ENCODE data around the gene RAB23.

RAB23 gene

DNA sequence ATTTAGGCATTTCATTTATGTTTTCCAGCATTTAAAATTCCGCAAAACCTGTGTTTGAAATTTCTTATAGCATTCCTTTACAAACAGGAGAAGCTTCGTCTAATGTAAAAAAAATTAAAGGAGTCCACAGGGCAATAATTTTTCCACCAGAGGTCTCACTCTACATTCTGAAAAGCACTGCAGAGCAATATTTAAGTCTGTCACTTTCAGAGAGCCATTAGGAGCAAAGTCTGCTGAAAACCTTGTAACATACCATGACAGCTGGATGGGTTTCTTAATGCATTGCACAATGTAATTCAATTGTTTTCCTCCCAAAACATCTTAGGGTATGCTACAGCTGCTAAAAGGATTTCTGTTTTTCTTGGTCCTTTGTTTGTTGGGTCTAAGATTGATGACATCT, 32.0 kb downstream of the RAB23 start:
- FAIRE-seq (no peak), DNase-seq (ENCODE audit: insufficient read length, low spot score) (no peak)

DNA sequence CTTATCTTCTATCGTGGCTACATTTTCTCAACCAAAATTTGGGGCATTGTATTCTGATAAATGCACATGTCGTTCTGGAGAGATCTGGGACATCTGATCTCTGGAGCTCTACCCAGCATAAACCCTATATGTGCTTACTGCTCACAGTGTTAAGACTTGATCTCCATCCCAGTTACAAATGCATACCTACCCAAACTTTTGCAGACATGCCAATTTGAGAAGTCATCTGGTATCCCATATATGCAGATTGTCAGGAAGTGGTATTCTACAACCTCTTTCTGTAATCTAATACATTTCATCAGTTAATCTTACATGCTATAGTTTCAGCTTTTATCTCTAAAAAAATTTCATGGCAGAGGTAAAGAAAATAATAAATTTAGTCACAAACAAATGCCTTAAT, 38.8 kb downstream of the RAB23 start:
- DNase-seq (ENCODE audit: insufficient read length, low spot score), result no peak
- no peak for FAIRE-seq

- FAIRE-seq (no peak), DNase-seq (ENCODE audit: insufficient read length, low spot score) (no peak)
Observed at GRCh38 chr6:57182017-57182432, 40.1 kb downstream of the RAB23 start.

DNA sequence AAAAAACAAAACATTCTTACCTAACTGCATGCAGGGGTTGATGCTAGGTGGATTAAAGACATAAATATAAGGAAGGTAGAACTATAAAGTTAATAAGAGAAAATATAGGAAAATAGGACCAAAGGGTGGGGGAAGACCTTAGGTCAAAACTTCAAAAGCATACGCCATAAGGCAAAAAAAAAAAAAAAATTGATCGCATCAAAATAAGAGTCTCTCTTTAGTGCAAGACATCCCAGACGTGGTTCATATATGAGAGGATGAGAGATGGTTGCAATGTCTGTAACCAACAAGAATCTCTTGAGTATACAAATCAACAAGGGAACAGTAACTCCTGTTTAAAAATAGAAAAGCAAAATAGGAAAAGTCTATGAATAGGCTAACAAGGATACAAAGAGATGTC, 41.5 kb downstream of the RAB23 start:
- no peak for FAIRE-seq
- no peak for DNase-seq (ENCODE audit: insufficient read length, low spot score)

DNA sequence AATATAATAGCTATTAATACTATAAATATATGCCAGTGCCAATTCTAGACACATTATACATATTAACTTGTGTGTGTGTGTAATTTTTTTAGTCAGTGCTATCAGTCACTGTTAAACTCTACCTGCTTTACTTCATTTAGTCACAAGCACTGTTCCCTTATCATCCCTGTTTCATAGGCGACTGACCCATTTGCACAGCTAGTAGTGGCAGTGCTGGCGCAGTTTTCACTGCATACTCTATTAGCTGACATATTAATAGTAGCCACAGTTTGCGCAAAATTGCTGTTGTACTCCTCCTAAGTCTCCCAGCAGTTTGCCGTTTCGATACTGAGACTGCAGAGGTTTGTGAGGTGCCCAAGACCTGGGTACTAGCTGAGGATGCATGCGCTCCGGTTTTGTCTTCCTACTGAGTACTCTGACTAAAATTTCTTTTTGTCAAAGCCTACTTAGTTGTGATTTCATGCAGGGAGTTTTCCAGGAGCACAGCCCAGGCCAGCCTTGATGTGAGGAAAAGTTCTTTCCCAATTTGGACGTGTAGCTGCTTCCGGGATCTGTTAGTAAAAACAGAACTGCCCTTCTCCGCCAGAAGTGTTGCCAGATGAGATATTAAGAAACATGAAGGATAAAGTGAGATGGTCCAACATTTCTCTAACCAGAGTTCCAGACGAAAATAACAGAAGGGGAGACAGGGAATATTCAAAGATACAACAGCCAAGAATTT, 44.4 kb downstream of the RAB23 start:
- no peak for FAIRE-seq

GRCh38 chr6:57174511-57174907, 47.6 kb downstream of the RAB23 start:
- no peak for DNase-seq (ENCODE audit: insufficient read length, low spot score)
- no peak for FAIRE-seq

More for the DNA sequence above, 44.4 kb downstream of the RAB23 start:
- no peak for DNase-seq (ENCODE audit: insufficient read length, low spot score)

DNA sequence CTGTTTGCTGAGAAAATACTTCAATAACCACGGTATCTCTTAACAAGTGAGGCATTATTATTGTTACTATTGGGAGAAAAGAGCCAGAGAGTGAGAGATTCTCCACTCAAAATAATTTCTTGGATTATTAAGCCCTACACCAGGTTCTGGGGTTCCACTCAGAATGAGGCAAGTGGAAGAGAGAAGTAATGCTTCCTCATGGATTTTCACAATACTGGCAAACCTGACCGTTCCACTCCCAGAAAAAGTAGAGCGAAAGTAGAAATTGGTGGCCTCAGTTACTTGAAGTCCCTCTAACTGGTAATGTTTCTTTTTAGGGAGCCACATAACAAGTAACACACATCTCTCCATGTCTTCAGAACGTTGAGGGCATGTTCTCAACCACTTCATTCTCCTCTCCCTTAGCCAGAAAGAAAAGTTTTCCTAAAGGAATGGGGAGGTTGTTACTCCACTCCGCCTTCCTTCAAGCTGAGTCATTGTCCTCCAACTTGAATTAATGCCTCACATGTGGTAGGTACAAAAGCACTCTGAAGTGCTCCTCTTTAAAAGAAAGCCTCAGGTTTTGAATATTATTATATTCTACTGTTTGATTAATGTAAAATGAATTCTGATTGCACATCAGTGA, 48.1 kb downstream of the RAB23 start:
- DNase-seq (ENCODE audit: insufficient read length, low spot score), result peak; percentile 58

GRCh38 chr6:57173056-57173885, 48.8 kb downstream of the RAB23 start:
- DNase-seq (ENCODE audit: insufficient read length, low spot score), result peak; percentile 39
- no peak for FAIRE-seq

More for the DNA sequence above, 48.1 kb downstream of the RAB23 start:
- peak; percentile 69 for FAIRE-seq

GRCh38 chr6:57172136-57173055, 49.7 kb downstream of the RAB23 start, which contains the start of gene BAG2:
Gene BAG2, plus strand, starts transcription at chr6:57172326. Its CDS starts 372 bp downstream, at chr6:57172698.
- DNase-seq (ENCODE audit: insufficient read length, low spot score) (peak; percentile 91), FAIRE-seq (peak; percentile 58)

DNA sequence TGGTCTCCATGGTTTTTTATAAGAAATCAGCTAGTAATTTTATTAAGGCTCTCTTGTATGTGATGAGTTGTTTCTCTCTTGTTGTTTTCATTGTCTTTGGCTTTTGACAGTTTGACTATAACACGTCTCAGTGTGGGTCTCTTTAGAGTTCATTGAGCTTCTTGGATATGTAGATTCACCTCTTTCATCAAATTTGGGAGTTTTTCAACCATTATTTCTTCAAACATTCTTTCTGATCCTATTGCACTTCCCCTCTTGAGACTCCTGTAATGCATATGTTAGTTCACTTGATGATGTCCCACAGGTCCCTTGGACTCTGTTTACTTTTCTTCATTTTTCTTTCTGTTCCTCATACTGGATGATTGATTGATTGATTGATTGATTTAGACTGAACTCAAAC, 57.0 kb downstream of the RAB23 start:
- DNase-seq (ENCODE audit: insufficient read length, low spot score) (no peak), FAIRE-seq (no peak)

DNA sequence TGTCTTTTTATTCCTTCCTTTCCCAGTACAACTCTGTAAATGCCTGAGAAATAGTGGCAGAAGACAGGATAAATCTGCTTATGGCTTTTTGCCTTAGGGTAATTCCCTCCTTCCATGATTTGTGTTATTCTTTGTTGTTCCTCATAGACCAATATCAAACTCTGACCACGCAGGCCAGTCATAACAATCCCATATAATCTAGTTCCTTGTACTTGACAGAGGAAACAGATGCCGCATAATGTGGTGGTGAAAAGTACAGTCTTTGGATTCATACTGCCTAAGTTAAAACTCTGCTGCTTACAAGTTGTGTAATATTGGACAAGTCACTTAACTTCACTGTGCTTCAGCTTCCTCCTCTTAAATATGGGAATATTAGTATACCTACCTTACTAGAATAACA, 58.2 kb downstream of the RAB23 start:
- FAIRE-seq, result no peak
- no peak for DNase-seq (ENCODE audit: insufficient read length, low spot score)

DNA sequence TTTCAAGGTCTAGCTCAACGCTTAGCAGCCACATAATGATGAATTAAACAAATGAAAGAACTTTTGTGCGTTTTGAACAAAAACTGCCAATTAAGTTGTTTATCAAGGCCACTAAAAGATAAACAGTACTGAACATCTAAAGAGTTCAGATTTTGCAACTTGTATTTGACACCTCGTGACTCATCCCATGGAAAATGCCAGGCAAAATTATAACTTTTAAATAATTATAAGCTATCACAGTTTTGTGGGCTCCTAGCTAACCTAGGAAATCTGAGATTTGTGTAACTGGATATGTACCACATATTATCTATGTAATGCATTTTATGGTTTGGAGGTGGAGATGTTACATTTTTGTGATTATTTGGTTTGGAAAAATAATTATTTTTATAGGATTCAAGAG, 59.6 kb downstream of the RAB23 start:
- no peak for FAIRE-seq
- DNase-seq (ENCODE audit: insufficient read length, low spot score), result no peak

- no peak for FAIRE-seq
Observed at GRCh38 chr6:57162028-57162427, 60.1 kb downstream of the RAB23 start.

GRCh38 chr6:57159127-57159526, 63.0 kb downstream of the RAB23 start:
- FAIRE-seq (no peak), DNase-seq (ENCODE audit: insufficient read length, low spot score) (no peak)

More at GRCh38 chr6:57162028-57162427, 60.1 kb downstream of the RAB23 start:
- no peak for DNase-seq (ENCODE audit: insufficient read length, low spot score)

- DNase-seq (ENCODE audit: insufficient read length, low spot score), result no peak
- FAIRE-seq, result no peak
Observed at GRCh38 chr6:57158658-57159057, 63.4 kb downstream of the RAB23 start.

GRCh38 chr6:57147955-57148858, 73.9 kb downstream of the RAB23 start:
- DNase-seq (ENCODE audit: insufficient read length, low spot score), result no peak
- FAIRE-seq, result no peak

DNA sequence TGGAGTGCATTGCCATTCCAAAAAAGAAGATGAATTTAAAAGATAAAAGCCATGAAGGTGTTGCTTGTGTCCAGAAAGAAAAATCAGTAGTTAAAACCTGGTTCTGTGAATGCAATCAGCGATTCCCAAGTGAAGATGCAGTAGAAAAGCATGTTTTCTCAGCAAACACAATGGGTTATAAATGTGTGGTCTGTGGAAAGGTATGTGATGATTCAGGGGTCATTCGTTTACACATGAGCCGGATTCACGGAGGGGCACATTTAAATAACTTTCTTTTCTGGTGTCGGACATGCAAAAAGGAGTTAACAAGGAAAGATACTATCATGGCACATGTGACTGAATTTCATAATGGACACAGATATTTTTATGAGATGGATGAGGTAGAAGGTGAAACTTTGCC, 74.7 kb downstream of the RAB23 start:
- FAIRE-seq (no peak), DNase-seq (ENCODE audit: insufficient read length, low spot score) (no peak)

DNA sequence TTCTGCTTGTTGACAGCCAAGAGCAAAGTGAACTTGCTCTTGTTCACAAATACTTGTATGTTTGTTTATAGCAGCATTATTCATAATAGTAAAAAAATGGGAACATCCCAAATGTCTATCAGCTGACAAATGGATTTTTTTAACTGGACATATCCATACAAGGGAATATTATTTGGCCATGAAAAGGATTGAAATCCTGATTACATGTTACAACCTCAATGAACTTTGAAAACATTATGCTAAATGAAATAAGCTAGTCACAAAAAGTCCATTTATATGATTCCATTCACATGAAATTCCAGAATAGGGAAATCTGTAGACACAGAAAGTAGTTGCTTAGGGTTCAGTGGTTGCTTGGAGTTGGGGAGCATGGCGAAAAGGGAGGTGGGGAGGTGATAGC, 78.4 kb downstream of the RAB23 start:
- no peak for DNase-seq (ENCODE audit: insufficient read length, low spot score)
- no peak for FAIRE-seq

DNA sequence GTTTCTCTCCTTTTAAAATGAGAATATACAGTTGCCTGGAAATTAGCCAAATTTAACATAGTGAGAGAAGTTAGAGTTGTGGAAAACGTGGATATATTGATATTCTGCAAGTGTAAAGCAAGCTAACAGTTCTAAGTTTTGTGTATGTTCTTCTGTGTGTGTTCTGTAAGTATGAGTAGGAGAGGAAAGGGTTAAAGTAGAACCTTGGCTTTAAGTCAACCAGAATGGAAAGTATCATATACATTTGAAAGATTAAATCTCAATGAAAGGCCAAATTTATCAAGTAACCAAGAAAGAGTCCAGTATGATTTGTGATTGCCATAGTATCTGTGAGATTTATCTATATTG, 80.0 kb downstream of the RAB23 start:
- FAIRE-seq, result no peak
- no peak for DNase-seq (ENCODE audit: insufficient read length, low spot score)
